KOPT-K1 (cell line): ENCODE results near the gene YIF1A.

Experiments used
- H3K27ac ChIP-seq: fragments of 200-600 bp; sonication (generic); 2 replicates; pipeline ENCODE4 v1.5.1; 2016; ENCODE audit warnings: antibody characterized with exemption, mild to moderate bottlenecking, low read depth, low read length; ENCODE audit not compliant: poor library complexity, severe bottlenecking
- H3K36me3 ChIP-seq: fragments of 200-600 bp; sonication (generic); 2 replicates; pipeline ENCODE4 v1.5.1; 2017; ENCODE audit warnings: antibody characterized with exemption, mild to moderate bottlenecking, low read length, moderate library complexity; ENCODE audit not compliant: insufficient read depth
- H3K9me3 ChIP-seq: fragments of 200-600 bp; sonication (generic); 2 replicates; pipeline ENCODE4 v1.5.1; 2017; ENCODE audit warnings: antibody characterized with exemption, low read length, mild to moderate bottlenecking; ENCODE audit not compliant: insufficient read depth, poor library complexity, severe bottlenecking

The YIF1A gene

DNA sequence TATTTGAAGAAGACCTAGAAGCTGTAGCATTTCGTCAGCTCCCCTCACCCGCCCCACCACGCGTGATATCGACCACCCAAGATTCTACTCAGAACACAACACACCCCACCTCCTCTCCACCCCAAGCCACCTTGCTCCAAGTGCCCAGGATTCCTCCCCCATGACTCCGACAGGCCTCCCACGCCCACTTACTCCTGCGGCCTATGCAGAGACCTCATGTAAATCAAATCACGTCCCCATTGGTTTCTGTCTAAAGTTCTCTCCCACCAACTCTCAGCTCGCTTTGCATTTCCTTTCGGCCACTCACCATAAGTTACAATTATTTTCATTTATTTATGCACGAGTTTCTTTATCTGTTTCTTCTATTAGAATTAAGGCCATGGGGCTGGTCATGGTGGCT is 13.7 kb upstream of the YIF1A start:
- Histone ChIP-seq H3K36me3 (no peaks in the 10 kb centered on the region), H3K27ac (no peak overlapping the region), H3K9me3 (no peaks in the 10 kb centered on the region)

DNA sequence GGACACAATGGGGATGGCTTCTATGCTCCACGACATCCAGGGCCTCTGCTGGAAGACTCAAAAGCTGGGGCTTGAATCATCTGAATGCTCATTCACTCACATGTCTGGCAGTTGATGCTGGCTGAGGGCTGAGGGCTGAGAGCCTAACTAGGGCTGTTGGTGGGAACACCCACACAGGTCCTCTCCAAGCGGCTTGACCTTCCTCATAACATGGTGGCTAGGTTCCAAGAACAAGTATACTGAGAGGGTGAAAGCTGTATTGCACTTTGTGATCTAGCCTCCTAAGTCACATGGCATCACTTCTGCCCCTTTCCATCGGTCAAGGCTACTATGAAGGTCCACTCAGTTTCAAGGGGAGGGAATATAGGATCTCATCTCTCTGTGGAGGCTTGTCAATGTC is 10.2 kb upstream of the YIF1A start:
- H3K27ac ChIP-seq = no peak overlapping the region
- H3K9me3 ChIP-seq = no peaks in the 10 kb centered on the region
- no peaks in the 10 kb centered on the region for H3K36me3 ChIP-seq

GRCh38 chr11:66297610-66298009 is 8.7 kb upstream of the YIF1A start:
- no peaks in the 10 kb centered on the region for H3K36me3 ChIP-seq
- no peaks in the 10 kb centered on the region for H3K9me3 ChIP-seq
- no peak overlapping the region for H3K27ac ChIP-seq

- Histone ChIP-seq H3K36me3 (no peaks in the 10 kb centered on the region), H3K27ac (no peak overlapping the region), H3K9me3 (no peaks in the 10 kb centered on the region)
Measured at GRCh38 chr11:66294626-66295620, 6.0 kb upstream of the YIF1A start.

DNA sequence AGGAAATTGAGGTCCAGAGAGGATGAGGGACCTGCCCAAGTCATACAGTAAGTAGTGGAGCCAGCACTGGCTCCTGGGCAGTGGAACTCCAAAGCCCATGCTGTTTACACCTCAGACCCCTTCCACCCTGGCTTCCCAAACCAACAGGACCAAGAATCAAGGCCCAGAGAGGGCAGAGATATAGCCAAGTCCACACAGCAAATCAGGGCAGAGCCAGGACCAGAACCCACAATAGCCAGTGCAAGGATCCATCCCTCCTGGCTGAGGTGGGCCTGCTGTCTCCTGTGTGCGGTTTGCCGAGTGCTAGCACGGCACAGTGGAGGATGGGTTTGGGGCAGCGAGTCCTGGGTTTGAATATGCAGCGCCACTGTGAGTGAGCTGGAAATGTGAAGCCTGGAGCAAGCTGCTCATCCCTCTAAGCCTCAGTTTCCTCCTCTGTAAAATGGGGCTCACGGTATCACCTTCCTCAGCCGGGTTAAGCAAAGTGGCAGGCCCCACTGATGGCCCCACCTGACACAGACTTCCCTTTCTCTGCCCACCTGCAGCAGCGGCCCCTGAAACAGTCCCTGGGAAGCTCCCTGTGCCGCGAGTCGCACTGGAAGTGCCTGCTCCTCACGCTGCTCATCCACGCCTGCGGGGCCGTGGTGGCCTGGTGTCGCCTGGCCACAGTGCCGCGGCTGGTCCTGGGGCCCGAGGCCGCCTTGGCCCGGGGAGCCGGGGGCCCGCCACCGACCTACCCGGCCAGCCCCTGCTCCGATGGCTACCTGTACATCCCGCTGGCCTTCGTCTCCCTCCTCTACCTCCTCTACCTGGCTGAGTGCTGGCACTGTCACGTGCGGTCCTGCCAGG is 5.1 kb upstream of the YIF1A start:
- no peaks in the 10 kb centered on the region for H3K9me3 ChIP-seq

GRCh38 chr11:66293352-66293751 is 4.4 kb upstream of the YIF1A start:
- no peaks in the 10 kb centered on the region for H3K36me3 ChIP-seq
- no peaks in the 10 kb centered on the region for H3K9me3 ChIP-seq
- H3K27ac ChIP-seq = no peak overlapping the region

More for the DNA sequence above, 5.1 kb upstream of the YIF1A start:
- no peaks in the 10 kb centered on the region for H3K36me3 ChIP-seq
- H3K27ac ChIP-seq = no peak overlapping the region

GRCh38 chr11:66292543-66293332 is 3.8 kb upstream of the YIF1A start:
- Histone ChIP-seq H3K9me3 (no peaks in the 10 kb centered on the region), H3K36me3 (no peaks in the 10 kb centered on the region), H3K27ac (no peak overlapping the region)

GRCh38 chr11:66291706-66292542 is 3.0 kb upstream of the YIF1A start, which contains the start of gene TMEM151A:
TMEM151A (plus strand) TSS chr11:66291894; CDS start chr11:66292014, 120 bp downstream.
- H3K36me3 ChIP-seq = no peaks in the 10 kb centered on the region
- H3K9me3 ChIP-seq = no peaks in the 10 kb centered on the region
- H3K27ac ChIP-seq = no peak within 1 kb of the TSS

DNA sequence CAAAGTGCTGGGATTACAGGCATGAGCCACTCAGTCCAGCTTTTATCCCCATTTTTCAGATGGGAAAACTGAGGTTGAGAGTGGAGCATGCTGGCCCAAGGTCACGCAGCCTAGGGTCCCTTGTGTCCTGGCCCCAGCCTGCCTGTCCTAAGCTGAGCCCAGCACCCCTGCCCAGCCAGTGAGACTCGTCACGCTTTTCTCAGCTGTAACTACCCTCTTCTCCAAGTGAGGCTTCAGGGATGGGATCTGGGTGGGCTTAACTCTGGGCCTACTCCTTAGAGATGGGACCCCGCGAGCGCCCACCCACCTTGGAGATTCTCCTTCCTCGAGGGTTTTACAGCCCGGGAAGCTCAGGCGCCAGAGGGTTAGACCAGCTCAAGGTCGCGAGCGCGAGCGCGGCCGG is 2.4 kb upstream of the YIF1A start:
- no peaks in the 10 kb centered on the region for H3K36me3 ChIP-seq
- no peaks in the 10 kb centered on the region for H3K9me3 ChIP-seq
- no peak overlapping the region for H3K27ac ChIP-seq

DNA sequence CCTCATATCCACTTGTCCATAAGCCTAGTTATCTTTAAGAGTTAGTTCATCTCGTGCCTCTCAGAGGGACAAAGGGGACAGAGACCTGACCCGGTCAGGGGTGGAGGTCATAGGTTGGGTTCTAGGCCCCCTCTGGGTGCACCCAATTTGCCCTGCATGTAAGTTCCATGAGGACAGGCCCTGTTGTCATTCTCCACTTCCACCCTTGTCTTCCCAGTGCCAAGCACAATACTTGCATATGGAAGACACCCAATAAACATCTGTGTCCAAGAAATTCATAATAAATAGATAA is 1.3 kb upstream of the YIF1A start:
- H3K9me3 ChIP-seq = no peaks in the 10 kb centered on the region
- peaks cover 3% of the 10 kb centered on the region; the same call in 1 of the 2 replicates for H3K36me3 ChIP-seq
- H3K27ac ChIP-seq = no peak overlapping the region

DNA sequence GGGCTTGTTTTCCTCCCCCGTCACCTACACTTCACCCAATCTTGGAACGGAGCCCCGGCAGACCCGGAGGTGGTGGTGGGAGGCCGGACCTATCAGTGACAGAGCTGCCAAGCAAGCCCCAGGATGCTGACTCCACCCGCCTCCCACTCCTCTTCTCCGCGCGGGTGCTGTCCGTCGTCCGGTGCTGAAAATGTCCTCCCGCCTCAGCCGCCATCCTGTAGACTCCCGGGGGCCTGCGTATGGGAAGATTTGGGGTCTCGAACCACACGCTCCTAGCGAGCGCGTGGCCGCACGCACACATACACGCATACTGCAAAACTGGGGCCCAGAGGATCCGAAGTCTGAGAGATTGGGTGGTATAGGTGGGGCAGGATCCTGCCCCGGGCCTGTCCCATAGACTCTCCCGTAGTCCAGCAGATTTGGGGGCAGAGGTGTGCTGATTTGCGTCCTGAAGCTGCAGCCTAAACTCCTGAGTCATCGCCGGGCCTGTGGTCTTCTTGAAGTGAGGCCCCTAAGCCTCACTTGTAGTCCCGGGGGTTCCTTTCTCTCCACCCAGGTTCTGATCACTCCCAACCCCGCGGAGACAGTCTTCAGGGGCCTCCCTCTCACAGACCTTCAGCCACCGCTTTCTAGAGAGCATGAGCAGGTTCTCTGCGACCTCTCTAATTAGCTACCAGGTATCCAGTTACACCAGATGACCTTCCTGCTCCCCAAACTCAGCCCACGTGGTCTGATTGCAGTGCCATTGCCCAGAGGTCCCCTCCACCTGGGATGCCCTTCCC is 796 bp upstream of the YIF1A start:
- no peaks in the 10 kb centered on the region for H3K9me3 ChIP-seq
- H3K36me3 ChIP-seq = peaks cover 8% of the 10 kb centered on the region; the same call in 1 of the 2 replicates
- peak overlapping the region; percentile 39 for H3K27ac ChIP-seq

DNA sequence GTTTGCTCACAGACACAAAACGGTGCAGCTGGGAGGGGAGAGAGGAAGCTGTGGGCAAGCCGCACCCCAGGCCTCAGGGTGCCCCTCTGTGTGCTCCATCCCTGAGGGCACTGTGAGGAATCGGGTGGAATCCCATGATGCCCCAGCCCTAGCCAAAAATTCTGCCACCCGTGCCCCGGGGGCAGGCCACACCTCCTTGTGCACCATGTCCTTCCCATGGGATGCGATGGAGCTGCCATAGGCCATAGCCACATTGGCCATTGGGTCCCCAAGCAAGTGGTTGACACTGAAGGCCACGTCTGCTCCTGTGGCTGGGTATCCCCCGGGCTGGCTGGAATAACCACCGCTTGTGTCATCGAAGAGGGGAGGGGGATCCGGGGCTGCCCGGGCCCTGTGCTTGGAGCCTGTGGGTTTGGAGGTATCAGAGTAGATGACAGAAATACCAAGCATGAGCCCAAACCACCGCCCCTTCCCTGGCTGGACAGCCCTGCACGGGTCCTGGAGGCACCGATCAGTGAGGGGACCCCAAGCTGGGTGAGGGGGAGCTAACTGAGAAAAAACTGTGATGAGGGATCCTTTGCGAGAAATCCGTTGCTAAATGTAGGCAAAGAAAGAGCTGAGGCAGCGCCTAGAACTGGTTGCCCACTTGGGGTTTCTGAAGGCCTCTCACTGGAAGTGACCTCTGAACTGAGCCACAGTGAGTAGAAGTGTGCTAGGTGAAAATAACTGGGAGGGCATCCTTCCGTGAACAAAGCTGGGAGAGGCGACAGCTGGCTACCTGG is 863 bp downstream of the YIF1A start:
- Histone ChIP-seq H3K36me3 (peaks cover 13% of the 10 kb centered on the region; the same call in 1 of the 2 replicates), H3K27ac (peak overlapping the region; percentile 69)

More for the DNA sequence above, 863 bp downstream of the YIF1A start:
- no peaks in the 10 kb centered on the region for H3K9me3 ChIP-seq
